ENCODE data around the gene GNG5.
A peak's percentile ranks its signal among the peaks of the same experiment; 100 is the strongest.
"Not testable (repeated sequence)": the region's sequence is repeated elsewhere in the genome, so short reads cannot be mapped to it uniquely, and the experiment has no call there.

GNG5 gene

GRCh38 chr1:84506002-84506728 lies at the start of gene GNG5, which contains the start of gene SPATA1:
Gene GNG5, minus strand, starts transcription at chr1:84506581. Its CDS starts 490 bp downstream, at chr1:84506091.
Gene SPATA1, plus strand, starts transcription at chr1:84506386. Its CDS starts 9,974 bp downstream, at chr1:84516360.
- peak; percentile 92 to 99 (median 94) for DNase-seq
- intact Hi-C loops (cut with DNase I) = loop anchor here (2.0 to 10.0 kb wide), 3 partner anchors 69 to 371 kb away; partner anchors contain the start of gene CTBS

GRCh38 chr1:84550826-84551225 lies 44.4 kb upstream of the GNG5 start:
- DNase-seq = no peak
- intact Hi-C loops (cut with DNase I) = no loop called here

GRCh38 chr1:84541679-84542078 lies 35.3 kb upstream of the GNG5 start:
- no peak for DNase-seq
- intact Hi-C loops (cut with DNase I) = no loop called here

- intact Hi-C loops (cut with DNase I) = no loop called here
- DNase-seq = no peak
Observed at GRCh38 chr1:84540759-84541158, 34.4 kb upstream of the GNG5 start.

GRCh38 chr1:84539972-84540371 lies 33.6 kb upstream of the GNG5 start:
- DNase-seq = no peak
- intact Hi-C loops (cut with DNase I) = no loop called here

- intact Hi-C loops (cut with DNase I) = no loop called here
- no peak for DNase-seq
Observed at GRCh38 chr1:84538599-84538998, 32.2 kb upstream of the GNG5 start.

GRCh38 chr1:84525779-84526178 lies 19.4 kb upstream of the GNG5 start:
- DNase-seq = no peak
- intact Hi-C loops (cut with DNase I) = no loop called here

- DNase-seq = no peak
- intact Hi-C loops (cut with DNase I) = no loop called here
Observed at GRCh38 chr1:84524590-84524989, 18.2 kb upstream of the GNG5 start.

- DNase-seq = no peak
- intact Hi-C loops (cut with DNase I) = no loop called here
Observed at GRCh38 chr1:84510668-84511067, 4.3 kb upstream of the GNG5 start.

- intact Hi-C loops (cut with DNase I) = no loop called here
- DNase-seq = no peak
Observed at GRCh38 chr1:84510165-84510564, 3.8 kb upstream of the GNG5 start.

- DNase-seq = no peak
- intact Hi-C loops (cut with DNase I) = loop anchor here (10.0 kb wide), 1 partner anchor 374 kb away; no protein-coding TSS in a partner anchor
Observed at GRCh38 chr1:84509029-84509428, 2.6 kb upstream of the GNG5 start.

GRCh38 chr1:84508510-84508909 lies 2.1 kb upstream of the GNG5 start:
- intact Hi-C loops (cut with DNase I) = loop anchor here (10.0 kb wide), 1 partner anchor 374 kb away; no protein-coding TSS in a partner anchor

GRCh38 chr1:84507887-84508286 lies 1.5 kb upstream of the GNG5 start:
- intact Hi-C loops (cut with DNase I) = loop anchor here (2.0 to 10.0 kb wide), 3 partner anchors 67 to 373 kb away; partner anchors contain the start of gene CTBS
- not testable (repeated sequence) for DNase-seq

More at GRCh38 chr1:84508510-84508909, 2.1 kb upstream of the GNG5 start:
- no peak for DNase-seq

GRCh38 chr1:84506729-84507453 lies 510 bp upstream of the GNG5 start:
- intact Hi-C loops (cut with DNase I) = loop anchor here (2.0 to 10.0 kb wide), 3 partner anchors 68 to 372 kb away; partner anchors contain the start of gene CTBS
- DNase-seq = peak in 2 of 10 donors; percentile 43 to 60

- intact Hi-C loops (cut with DNase I) = loop anchor here (2.0 to 10.0 kb wide), 3 partner anchors 69 to 371 kb away; partner anchors contain the start of gene CTBS
- DNase-seq = peak in 5 of 10 donors; percentile 26 to 88 (median 83)
Observed at GRCh38 chr1:84505493-84506001, 834 bp downstream of the GNG5 start.

GRCh38 chr1:84504580-84505492 lies 1.5 kb downstream of the GNG5 start:
- intact Hi-C loops (cut with DNase I) = loop anchor here (10.0 kb wide), 1 partner anchor 370 kb away; no protein-coding TSS in a partner anchor
- DNase-seq = no peak

- intact Hi-C loops (cut with DNase I) = loop anchor here (10.0 kb wide), 1 partner anchor 368 kb away; no protein-coding TSS in a partner anchor
- no peak for DNase-seq
Observed at GRCh38 chr1:84502927-84503326, 3.5 kb downstream of the GNG5 start.

GRCh38 chr1:84497631-84498275 lies 8.6 kb downstream of the GNG5 start:
- intact Hi-C loops (cut with DNase I) = no loop called here
- no peak for DNase-seq

GRCh38 chr1:84496498-84496897 lies 9.9 kb downstream of the GNG5 start:
- DNase-seq = no peak
- intact Hi-C loops (cut with DNase I) = no loop called here

Data from posterior cingulate gyrus (tissue), 11 donors.